ENCODE measurements around the gene TMEM123.
A peak's percentile ranks its signal among the peaks of the same experiment; 100 is the strongest.

Gene TMEM123

DNA sequence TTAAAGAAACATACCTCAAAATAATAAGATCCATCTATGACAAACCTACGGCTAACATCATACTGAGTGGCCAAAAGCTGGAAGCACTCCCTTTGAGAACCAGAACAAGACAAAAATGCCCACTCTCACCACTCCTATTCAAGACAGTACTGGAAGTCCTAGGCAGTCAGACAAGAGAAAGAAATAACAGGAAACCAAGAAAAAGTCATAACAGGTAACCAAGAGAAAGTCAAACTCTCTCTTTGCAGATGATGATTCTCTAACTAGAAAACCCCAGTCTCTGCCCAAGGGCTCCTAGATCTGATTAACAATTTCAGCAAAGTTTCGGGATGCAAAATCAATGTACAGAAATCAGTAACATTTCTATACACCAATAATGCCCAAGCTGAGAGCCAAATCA is 35.6 kb downstream of the TMEM123 start:
- no peak for DNase-seq (ENCODE audit: low spot score in 2 of 2)
- H3K4me1 Mint-ChIP-seq, result peaks cover 34% of the 10 kb centered on the region
- H3K27me3 Mint-ChIP-seq, result no peaks in the 10 kb centered on the region
- no peak overlapping the region for H3K4me3 Mint-ChIP-seq
- no peak for ATAC-seq (ENCODE audit: low read depth)
- H3K36me3 Mint-ChIP-seq, result peaks cover 29% of the 10 kb centered on the region
- peaks cover 11% of the 10 kb centered on the region for H3K9me3 Mint-ChIP-seq
- H3K27ac Mint-ChIP-seq, result peak overlapping the region; percentile 18

DNA sequence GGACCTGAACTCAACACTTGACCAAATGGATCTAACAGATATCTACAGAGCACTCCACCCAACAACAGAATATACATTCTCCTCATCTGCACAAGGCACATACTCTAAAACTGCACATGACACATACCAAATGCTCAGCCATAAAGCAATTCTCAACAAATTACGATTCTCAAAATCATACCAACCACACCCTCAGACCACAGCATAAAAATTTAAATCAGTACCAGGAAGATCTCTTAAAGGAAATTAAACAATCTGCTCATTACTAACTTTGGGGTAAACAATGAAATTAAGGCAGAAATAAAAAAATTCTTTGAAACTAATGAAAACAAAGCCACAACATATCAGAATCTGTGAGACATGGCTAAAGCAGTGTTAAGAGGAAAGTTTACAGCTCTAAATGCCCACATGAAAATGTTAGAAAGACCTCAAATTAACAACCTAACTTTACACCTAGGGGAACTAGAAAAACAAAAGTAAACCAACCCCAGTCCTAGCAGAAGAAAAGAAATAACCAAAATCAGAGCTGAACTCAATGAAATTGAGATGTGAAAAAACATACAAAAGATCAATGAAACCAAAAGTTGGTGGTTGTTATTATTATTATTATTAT is 37.2 kb downstream of the TMEM123 start:
- Mint-ChIP-seq H3K4me3 (peak overlapping the region; percentile 8), H3K27me3 (no peaks in the 10 kb centered on the region), H3K27ac (peak overlapping the region; percentile 7), H3K4me1 (peaks cover 39% of the 10 kb centered on the region), H3K36me3 (peaks cover 33% of the 10 kb centered on the region), H3K9me3 (peaks cover 11% of the 10 kb centered on the region)
- ATAC-seq (ENCODE audit: low read depth) (no peak), DNase-seq (ENCODE audit: low spot score in 2 of 2) (no peak)

DNA sequence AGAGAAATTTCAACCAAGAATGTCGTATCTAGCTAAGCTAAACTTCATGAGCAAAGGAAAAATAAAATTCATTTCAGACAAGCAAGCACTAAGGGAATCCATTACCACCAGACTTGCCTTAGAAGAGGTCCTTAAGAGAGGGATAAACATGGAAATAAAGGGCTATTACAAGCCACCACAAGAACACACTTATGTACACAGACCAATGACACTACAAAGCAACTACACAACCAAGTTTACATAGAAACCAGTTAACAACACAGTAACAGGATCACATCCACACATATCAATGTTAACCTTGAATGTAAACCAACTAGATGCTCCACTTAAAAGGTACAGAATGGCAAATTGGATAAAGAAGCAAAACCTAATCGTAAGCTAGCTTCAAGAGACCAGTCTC is 38.0 kb downstream of the TMEM123 start:
- H3K4me3 Mint-ChIP-seq, result no peak overlapping the region
- no peak overlapping the region for H3K27ac Mint-ChIP-seq
- peaks cover 37% of the 10 kb centered on the region for H3K36me3 Mint-ChIP-seq
- H3K9me3 Mint-ChIP-seq, result peaks cover 11% of the 10 kb centered on the region
- H3K27me3 Mint-ChIP-seq, result no peaks in the 10 kb centered on the region
- ATAC-seq (ENCODE audit: low read depth), result no peak
- no peak for DNase-seq (ENCODE audit: low spot score in 2 of 2)
- peaks cover 41% of the 10 kb centered on the region for H3K4me1 Mint-ChIP-seq

DNA sequence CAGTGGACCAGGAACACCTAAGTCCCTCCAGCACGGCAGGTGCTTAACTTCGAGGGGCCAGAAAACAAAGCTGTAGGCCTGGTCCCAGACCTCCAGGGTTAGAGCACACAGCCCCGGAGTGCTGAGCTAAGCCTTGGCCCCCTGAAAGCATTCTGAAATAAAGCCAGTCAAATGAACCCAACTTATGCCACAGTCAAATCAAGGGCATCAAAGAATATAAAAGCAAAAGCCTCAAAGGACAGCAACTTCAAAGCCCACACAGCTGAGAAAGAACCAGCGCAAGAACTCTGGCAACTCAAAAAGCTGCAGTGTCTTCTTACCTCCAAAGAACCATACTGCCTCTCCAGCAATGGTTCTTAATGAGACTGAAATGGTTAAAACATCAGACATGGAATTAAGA is 39.1 kb downstream of the TMEM123 start:
- no peak for ATAC-seq (ENCODE audit: low read depth)
- Mint-ChIP-seq H3K36me3 (peaks cover 28% of the 10 kb centered on the region), H3K9me3 (peaks cover 11% of the 10 kb centered on the region), H3K27ac (no peak overlapping the region), H3K4me1 (peaks cover 41% of the 10 kb centered on the region), H3K27me3 (no peaks in the 10 kb centered on the region), H3K4me3 (no peak overlapping the region)
- DNase-seq (ENCODE audit: low spot score in 2 of 2), result no peak

DNA sequence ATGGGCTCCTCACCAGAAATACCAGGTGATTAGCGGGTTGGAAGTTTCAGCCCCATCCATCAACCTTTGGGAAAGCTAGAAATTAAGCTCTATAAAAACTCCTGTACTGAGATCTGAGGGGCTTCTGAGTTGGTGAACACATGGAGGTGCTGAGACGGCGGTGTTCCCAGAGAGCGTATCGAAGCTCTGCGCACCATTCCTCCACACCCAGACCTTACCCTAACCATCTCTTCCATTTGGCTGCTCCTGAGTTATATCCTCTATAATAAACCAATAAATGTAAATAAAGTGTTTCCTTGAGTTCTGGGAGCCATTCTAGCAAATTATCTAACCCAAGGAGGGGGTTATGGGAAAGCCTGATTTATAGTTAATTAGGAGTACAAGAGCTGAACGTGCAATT is 41.4 kb downstream of the TMEM123 start:
- Mint-ChIP-seq H3K4me3 (no peak overlapping the region), H3K27ac (no peak overlapping the region), H3K27me3 (no peaks in the 10 kb centered on the region), H3K4me1 (peaks cover 35% of the 10 kb centered on the region), H3K9me3 (peaks cover 1% of the 10 kb centered on the region), H3K36me3 (peaks cover 16% of the 10 kb centered on the region)
- ATAC-seq (ENCODE audit: low read depth), result no peak
- no peak for DNase-seq (ENCODE audit: low spot score in 2 of 2)

DNA sequence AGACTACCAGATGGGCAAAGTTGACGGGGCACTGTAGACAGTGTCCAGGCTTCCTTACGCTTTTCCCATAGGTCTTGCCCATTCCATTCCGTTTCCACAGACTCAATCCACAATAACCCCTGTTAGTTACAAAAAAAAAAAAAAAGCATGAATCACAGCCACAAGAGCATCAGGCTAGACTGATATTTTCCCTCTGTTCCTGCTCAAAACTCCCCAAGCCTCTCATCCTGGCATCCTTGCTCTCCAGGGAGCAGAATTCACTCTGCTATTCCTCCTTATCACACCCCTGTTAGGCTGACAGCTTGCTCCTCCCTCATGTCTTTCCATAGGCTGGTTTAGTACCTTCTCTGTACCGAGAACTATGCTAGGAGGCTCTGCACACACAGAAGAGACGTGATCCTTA is 42.2 kb downstream of the TMEM123 start:
- no peak for DNase-seq (ENCODE audit: low spot score in 2 of 2)
- ATAC-seq (ENCODE audit: low read depth), result no peak
- H3K27me3 Mint-ChIP-seq, result no peaks in the 10 kb centered on the region
- peaks cover 14% of the 10 kb centered on the region for H3K36me3 Mint-ChIP-seq
- peaks cover 30% of the 10 kb centered on the region for H3K4me1 Mint-ChIP-seq
- H3K9me3 Mint-ChIP-seq, result peaks cover 1% of the 10 kb centered on the region
- H3K27ac Mint-ChIP-seq, result peak overlapping the region; percentile 63
- H3K4me3 Mint-ChIP-seq, result no peak overlapping the region

DNA sequence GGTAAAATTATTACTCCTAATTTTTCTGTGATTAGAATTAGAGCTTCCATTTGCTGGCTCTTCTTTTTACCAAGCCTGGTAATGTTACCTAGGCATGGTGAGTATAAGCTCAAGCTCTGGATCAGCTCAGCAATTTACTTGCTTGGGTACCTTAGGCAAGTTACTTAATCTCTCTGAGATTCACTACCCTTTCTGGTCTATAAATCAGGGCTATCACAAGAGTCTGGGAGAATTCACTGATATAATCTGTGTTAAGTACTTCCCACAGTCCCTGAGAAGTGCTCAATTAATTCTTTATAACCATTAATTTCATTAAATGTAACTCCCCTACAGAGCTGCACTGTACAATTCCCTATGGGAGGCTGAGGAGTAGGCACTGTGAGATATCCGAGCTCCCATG is 44.2 kb downstream of the TMEM123 start:
- Mint-ChIP-seq H3K9me3 (no peaks in the 10 kb centered on the region), H3K4me1 (peaks cover 17% of the 10 kb centered on the region), H3K4me3 (no peak overlapping the region), H3K36me3 (peaks cover 10% of the 10 kb centered on the region), H3K27me3 (no peaks in the 10 kb centered on the region), H3K27ac (no peak overlapping the region)
- no peak for DNase-seq (ENCODE audit: low spot score in 2 of 2)
- ATAC-seq (ENCODE audit: low read depth), result no peak

DNA sequence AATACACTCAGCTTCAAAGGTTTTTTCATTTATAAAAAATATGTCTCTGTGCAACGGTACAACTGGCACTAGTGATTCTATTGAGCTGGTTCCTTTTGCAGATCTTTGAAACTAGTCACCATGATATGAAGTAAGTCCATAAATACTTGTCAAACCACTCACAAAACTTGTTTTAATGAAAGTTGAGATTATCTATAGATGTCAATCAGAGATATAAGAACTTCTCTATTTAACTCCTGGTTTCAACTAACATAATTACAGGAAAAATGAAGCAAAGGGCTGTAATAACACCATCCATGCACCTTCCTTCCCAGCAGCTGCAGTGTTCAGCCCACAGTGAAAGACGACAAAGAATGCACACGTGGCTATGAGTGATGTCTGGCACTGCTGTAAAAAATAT is 44.7 kb downstream of the TMEM123 start:
- Mint-ChIP-seq H3K4me3 (no peak overlapping the region), H3K27me3 (no peaks in the 10 kb centered on the region), H3K27ac (peak overlapping the region; percentile 68), H3K36me3 (peaks cover 10% of the 10 kb centered on the region), H3K4me1 (peaks cover 21% of the 10 kb centered on the region), H3K9me3 (no peaks in the 10 kb centered on the region)
- DNase-seq (ENCODE audit: low spot score in 2 of 2) (no peak), ATAC-seq (ENCODE audit: low read depth) (no peak)

DNA sequence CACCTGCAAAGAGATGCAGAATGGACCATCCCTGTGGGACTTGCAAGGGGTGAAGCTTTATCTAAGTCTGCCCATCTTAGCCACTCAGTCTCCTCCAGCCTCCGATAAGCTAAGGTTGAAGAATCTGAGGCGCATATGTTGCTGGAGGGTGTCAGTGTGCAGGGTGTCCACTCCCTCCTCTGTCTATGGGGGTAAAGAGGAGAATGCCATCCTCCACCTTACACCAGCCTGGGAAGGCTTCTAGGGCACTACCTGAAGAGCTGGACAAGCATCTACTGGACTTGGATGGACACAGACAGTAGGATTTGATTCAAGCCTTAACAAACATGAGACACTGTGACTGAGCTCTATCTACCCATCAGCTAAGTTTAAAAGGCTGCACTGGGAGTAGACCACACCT is 46.5 kb downstream of the TMEM123 start:
- Mint-ChIP-seq H3K4me1 (peaks cover 23% of the 10 kb centered on the region), H3K4me3 (no peak overlapping the region), H3K27me3 (no peaks in the 10 kb centered on the region), H3K36me3 (peaks cover 8% of the 10 kb centered on the region), H3K27ac (peak overlapping the region; percentile 68), H3K9me3 (no peaks in the 10 kb centered on the region)
- ATAC-seq (ENCODE audit: low read depth) (no peak), DNase-seq (ENCODE audit: low spot score in 2 of 2) (no peak)

DNA sequence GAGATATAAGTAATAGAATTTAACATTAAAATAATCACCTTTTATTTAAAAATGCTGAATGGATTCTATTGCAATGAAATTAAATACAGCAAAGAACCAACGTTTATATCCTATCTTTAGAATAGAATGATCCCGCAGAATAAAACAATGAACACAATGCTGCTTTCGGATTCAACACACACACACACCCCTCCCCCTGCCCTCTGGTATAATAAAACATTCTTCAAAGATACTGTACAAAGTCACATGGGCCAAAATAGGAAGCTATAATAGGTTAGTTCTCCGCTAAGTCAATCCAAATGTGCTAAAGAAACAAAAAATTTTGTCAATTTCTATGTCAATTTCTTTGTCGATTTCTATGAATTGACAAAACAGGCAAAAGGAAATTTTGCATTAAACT is 47.1 kb downstream of the TMEM123 start:
- Mint-ChIP-seq H3K36me3 (peaks cover 9% of the 10 kb centered on the region), H3K9me3 (no peaks in the 10 kb centered on the region), H3K27me3 (no peaks in the 10 kb centered on the region), H3K4me1 (peaks cover 22% of the 10 kb centered on the region), H3K4me3 (no peak overlapping the region), H3K27ac (peak overlapping the region; percentile 68)
- no peak for ATAC-seq (ENCODE audit: low read depth)
- no peak for DNase-seq (ENCODE audit: low spot score in 2 of 2)

DNA sequence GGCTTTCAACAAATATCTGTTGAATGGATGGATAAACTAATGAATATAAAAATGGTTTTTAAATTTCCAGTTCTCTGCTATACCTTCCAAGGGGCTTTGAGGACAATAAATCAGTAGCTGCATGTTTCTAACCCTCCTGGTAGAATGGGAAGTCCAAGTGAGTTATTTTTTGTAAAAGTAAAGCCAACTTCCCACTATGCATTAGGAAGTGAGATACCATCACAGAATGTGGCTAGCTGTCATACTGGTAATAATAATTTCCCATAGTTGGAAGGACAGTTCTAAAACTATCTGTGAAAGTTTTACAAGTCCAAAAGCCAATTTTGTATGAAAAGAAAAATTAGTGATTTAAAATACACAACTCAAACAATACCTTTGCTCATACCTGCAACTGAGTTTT is 50.0 kb downstream of the TMEM123 start:
- H3K36me3 Mint-ChIP-seq, result peaks cover 11% of the 10 kb centered on the region
- ATAC-seq (ENCODE audit: low read depth) (no peak), DNase-seq (ENCODE audit: low spot score in 2 of 2) (no peak)
- no peaks in the 10 kb centered on the region for H3K9me3 Mint-ChIP-seq
- no peak overlapping the region for H3K4me3 Mint-ChIP-seq
- H3K4me1 Mint-ChIP-seq, result peaks cover 18% of the 10 kb centered on the region
- H3K27me3 Mint-ChIP-seq, result no peaks in the 10 kb centered on the region
- H3K27ac Mint-ChIP-seq, result no peak overlapping the region

DNA sequence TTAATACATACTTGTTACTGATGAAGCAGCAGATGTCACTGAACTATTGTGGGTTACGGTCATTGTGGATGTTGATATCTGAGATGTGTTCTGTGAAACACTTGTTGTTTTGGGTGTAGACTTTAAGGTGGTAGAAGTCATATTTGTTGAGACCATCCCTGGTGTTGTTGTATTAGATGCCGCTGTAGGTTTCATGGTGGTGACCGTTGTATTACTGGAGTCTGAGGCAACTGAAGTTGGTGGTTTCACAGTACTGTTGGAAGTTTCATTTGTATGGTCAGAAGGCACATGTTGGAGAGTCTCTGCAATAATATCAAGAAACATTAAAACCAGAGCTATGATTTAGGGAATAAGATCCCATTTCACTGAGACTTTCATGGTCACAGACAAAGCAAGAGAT is 50.7 kb downstream of the TMEM123 start:
- ATAC-seq (ENCODE audit: low read depth) (no peak), DNase-seq (ENCODE audit: low spot score in 2 of 2) (no peak)
- H3K4me1 Mint-ChIP-seq, result peaks cover 13% of the 10 kb centered on the region
- peak overlapping the region; percentile 36 for H3K27ac Mint-ChIP-seq
- H3K4me3 Mint-ChIP-seq, result no peak overlapping the region
- no peaks in the 10 kb centered on the region for H3K27me3 Mint-ChIP-seq
- no peaks in the 10 kb centered on the region for H3K9me3 Mint-ChIP-seq
- H3K36me3 Mint-ChIP-seq, result peaks cover 12% of the 10 kb centered on the region

DNA sequence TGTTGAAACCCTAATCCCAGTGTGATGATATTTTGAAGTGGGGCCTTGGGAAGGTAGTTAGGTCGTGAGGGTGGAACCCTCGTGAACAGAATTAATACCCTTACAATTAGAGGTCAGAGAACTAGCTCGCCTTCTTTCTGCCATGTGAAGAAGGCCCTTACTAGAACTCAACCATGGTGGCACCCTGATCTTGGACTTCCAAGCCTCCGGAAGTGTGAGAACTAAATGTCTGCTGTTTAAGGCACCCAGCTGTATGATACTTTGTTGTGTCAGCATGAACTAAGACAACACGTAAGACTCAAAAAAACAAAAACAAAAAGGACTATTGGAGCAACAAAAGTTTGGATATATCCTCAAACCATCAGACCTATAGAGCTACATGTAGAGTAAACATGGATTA is 52.0 kb downstream of the TMEM123 start:
- Mint-ChIP-seq H3K4me1 (peaks cover 12% of the 10 kb centered on the region), H3K27me3 (no peaks in the 10 kb centered on the region), H3K4me3 (no peak overlapping the region), H3K9me3 (no peaks in the 10 kb centered on the region), H3K27ac (peak overlapping the region; percentile 50), H3K36me3 (peaks cover 12% of the 10 kb centered on the region)
- ATAC-seq (ENCODE audit: low read depth) (no peak), DNase-seq (ENCODE audit: low spot score in 2 of 2) (no peak)

DNA sequence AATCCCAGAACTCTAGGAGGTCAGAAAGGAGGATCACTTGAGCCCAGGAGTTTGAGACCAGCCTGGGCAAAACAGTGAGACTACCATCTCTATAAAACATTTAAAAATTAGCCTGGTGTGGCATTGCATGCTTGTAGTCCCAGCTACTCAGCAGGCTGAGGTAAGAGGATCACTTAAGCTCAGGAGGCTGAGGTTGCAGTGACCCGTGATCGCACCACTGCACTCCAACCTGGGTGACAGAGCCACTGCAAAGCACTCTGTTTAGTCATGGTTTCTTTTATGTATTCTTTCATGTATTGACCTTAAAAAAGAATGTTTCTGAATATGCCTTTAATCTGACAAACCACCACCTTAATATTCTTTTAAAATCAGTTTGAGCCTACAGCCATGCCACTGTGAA is 53.4 kb downstream of the TMEM123 start:
- Mint-ChIP-seq H3K27me3 (no peaks in the 10 kb centered on the region), H3K9me3 (no peaks in the 10 kb centered on the region), H3K27ac (no peak overlapping the region), H3K4me3 (no peak overlapping the region), H3K4me1 (peaks cover 12% of the 10 kb centered on the region), H3K36me3 (peaks cover 15% of the 10 kb centered on the region)
- DNase-seq (ENCODE audit: low spot score in 2 of 2), result no peak
- no peak for ATAC-seq (ENCODE audit: low read depth)

DNA sequence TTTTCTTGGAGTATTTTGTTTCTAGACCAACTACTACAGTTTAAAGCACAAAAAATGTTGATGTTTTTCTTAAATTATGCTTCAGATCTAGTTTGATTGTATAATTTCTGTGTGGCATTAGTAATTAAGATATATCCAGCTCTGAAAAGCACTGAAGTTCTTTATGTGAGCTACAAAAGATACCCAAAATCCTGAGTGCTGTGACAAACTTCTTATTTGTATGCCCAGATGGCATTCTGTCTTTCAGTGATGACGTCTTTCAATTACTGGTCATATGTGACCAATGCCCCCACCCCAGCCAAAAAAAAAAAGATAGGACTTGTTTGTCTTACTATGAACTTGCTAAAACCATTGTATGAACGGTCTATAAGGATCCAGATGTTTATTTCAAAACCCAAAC is 54.3 kb downstream of the TMEM123 start:
- peaks cover 17% of the 10 kb centered on the region for H3K36me3 Mint-ChIP-seq
- H3K9me3 Mint-ChIP-seq, result no peaks in the 10 kb centered on the region
- no peak overlapping the region for H3K4me3 Mint-ChIP-seq
- H3K4me1 Mint-ChIP-seq, result peaks cover 11% of the 10 kb centered on the region
- no peak overlapping the region for H3K27ac Mint-ChIP-seq
- no peaks in the 10 kb centered on the region for H3K27me3 Mint-ChIP-seq
- ATAC-seq (ENCODE audit: low read depth), result no peak
- DNase-seq (ENCODE audit: low spot score in 2 of 2), result no peak
